KOPT-K1 (cell line): ENCODE results near the gene WDR49.

ENCODE experiments used
- H3K27ac ChIP-seq: fragments of 200-600 bp; sonication (generic); 2 replicates; pipeline ENCODE4 v1.5.1; 2016; ENCODE audit warnings: antibody characterized with exemption, mild to moderate bottlenecking, low read depth, low read length; ENCODE audit not compliant: poor library complexity, severe bottlenecking
- H3K36me3 ChIP-seq: fragments of 200-600 bp; sonication (generic); 2 replicates; pipeline ENCODE4 v1.5.1; 2017; ENCODE audit warnings: antibody characterized with exemption, mild to moderate bottlenecking, low read length, moderate library complexity; ENCODE audit not compliant: insufficient read depth
- H3K9me3 ChIP-seq: fragments of 200-600 bp; sonication (generic); 2 replicates; pipeline ENCODE4 v1.5.1; 2017; ENCODE audit warnings: antibody characterized with exemption, low read length, mild to moderate bottlenecking; ENCODE audit not compliant: insufficient read depth, poor library complexity, severe bottlenecking

The WDR49 gene

GRCh38 chr3:167572991-167573390 is 80.8 kb downstream of the WDR49 start:
- no peaks in the 10 kb centered on the region for H3K9me3 ChIP-seq
- no peak overlapping the region for H3K27ac ChIP-seq
- H3K36me3 ChIP-seq: no peaks in the 10 kb centered on the region

DNA sequence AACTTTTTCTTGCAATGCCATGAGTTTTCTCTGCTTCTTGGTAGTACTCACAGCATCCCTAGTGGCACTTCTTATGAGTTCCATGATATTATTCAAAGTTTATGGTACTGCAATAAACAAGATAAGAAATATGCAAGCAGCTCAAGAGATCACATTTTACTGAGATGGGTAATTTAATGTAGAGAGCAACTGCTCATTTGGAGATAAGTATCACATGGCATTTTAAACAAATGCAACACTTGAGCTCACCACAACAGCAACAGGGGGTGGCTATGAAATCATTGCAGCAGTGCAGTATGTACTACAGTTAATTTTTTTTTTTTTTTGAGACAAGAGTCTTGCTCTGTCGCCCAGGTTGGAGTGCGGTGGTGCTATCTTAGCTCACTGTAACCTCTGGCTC is 85.1 kb downstream of the WDR49 start:
- no peaks in the 10 kb centered on the region for H3K9me3 ChIP-seq
- H3K27ac ChIP-seq: no peak overlapping the region
- H3K36me3 ChIP-seq: no peaks in the 10 kb centered on the region

DNA sequence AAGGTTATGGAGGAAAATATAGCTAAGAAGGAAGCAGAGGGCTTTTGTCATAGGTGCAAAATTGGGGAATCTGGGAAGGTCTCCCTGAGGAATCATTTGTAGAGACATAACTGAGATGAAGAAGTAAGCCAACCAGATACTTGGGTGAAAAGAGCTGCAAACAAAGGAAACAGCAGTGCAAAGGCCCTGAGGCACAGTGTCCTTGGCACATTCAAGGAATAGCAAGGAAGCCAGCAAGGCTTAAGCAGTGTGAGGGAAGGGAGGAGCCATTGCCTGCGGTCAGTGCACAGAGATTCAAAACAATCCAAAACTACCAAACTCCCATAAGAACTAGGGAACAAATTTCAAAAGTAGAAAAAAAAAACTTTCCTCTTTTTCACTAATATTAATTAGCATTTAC is 88.3 kb downstream of the WDR49 start:
- H3K27ac ChIP-seq: no peak overlapping the region
- no peaks in the 10 kb centered on the region for H3K9me3 ChIP-seq
- H3K36me3 ChIP-seq: no peaks in the 10 kb centered on the region

DNA sequence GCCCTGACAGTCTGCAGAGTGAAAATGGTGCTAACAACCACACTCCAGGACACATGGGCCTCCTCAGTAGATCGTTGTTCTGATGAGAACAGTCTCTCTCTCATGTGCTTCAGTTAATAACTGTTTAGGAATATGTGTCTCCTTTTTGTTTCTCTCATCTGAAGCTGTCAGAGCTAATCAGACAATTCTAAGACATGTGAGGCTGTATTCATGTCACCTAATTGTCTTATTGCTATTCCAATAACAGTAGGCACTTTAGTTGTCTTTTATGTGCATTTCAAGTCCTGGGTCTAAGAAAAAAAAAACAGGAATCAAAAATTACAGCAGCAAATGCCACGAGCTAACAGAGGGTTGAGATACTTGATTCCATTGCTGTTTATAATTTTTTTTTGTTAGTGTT is 89.1 kb downstream of the WDR49 start:
- H3K9me3 ChIP-seq: no peaks in the 10 kb centered on the region
- H3K36me3 ChIP-seq: no peaks in the 10 kb centered on the region
- no peak overlapping the region for H3K27ac ChIP-seq

GRCh38 chr3:167559924-167560323 is 93.8 kb downstream of the WDR49 start:
- Histone ChIP-seq H3K9me3 (no peaks in the 10 kb centered on the region), H3K27ac (no peak overlapping the region), H3K36me3 (no peaks in the 10 kb centered on the region)

DNA sequence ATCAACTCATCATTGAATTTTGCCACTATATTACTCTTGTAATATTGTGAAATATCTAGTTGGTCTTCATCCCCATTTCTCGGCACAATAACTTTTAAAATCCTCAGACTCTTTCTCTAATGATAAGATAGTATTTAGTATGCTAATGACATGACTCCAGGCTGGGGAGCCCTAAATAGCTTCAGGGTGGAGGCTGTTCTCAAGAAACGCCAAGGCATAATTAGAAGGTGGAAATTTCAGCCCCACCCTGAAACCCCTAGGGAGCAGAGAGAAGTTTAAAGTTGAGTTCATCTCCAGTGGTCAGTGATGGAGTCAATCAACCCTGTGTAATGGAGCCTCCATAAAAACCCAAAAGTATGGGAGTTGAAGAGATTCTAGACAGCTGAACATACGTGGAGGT is 98.8 kb downstream of the WDR49 start:
- no peak overlapping the region for H3K27ac ChIP-seq
- no peaks in the 10 kb centered on the region for H3K9me3 ChIP-seq
- no peaks in the 10 kb centered on the region for H3K36me3 ChIP-seq

DNA sequence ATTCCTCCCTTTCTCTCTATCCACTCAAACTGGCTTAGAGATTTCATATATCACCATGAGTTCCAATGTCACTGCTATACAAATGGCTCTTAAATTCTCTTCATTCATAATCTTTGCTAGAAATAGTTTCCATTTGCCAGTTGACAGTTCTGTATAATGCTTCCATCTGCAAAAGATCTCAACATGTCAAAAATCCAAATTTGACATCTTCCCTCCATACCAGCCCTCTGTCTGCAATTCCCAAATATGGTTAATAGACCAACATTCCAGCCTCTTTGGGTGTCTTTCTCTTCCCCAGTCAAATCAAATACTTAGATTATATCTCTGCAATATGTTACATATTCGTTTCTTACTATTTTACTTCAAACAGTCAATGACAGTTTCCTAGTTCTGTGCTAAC is 115.7 kb downstream of the WDR49 start:
- Histone ChIP-seq H3K36me3 (no peaks in the 10 kb centered on the region), H3K9me3 (no peaks in the 10 kb centered on the region), H3K27ac (no peak overlapping the region)

GRCh38 chr3:167521006-167521355 is 132.8 kb downstream of the WDR49 start:
- Histone ChIP-seq H3K36me3 (no peaks in the 10 kb centered on the region), H3K9me3 (no peaks in the 10 kb centered on the region), H3K27ac (no peak overlapping the region)

GRCh38 chr3:167520266-167521005 is 133.3 kb downstream of the WDR49 start:
- Histone ChIP-seq H3K9me3 (no peaks in the 10 kb centered on the region), H3K36me3 (no peaks in the 10 kb centered on the region), H3K27ac (no peak overlapping the region)

DNA sequence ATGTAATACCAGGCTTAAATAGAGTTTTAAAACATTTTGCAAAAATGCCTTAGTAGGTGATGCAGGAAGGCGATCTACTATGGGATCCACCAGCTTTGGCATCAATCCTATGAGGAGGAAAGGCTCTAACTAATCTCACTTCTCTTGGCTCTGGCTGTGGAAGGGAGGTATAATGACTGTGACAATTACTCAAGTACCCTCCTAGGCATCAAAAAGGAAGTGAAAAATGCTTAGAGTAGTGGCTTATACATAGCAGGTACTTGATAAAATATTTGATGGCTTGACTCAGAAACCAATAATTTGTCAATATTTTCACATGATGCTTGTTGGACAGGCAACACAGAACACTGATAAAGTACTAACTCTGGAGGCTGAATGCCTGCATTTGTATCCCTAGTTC is 145.8 kb downstream of the WDR49 start:
- H3K36me3 ChIP-seq: no peaks in the 10 kb centered on the region
- H3K27ac ChIP-seq: no peak overlapping the region
- H3K9me3 ChIP-seq: no peaks in the 10 kb centered on the region

- Histone ChIP-seq H3K36me3 (no peaks in the 10 kb centered on the region), H3K27ac (no peak overlapping the region), H3K9me3 (no peaks in the 10 kb centered on the region)
Observed at GRCh38 chr3:167502401-167502800, 151.3 kb downstream of the WDR49 start.

DNA sequence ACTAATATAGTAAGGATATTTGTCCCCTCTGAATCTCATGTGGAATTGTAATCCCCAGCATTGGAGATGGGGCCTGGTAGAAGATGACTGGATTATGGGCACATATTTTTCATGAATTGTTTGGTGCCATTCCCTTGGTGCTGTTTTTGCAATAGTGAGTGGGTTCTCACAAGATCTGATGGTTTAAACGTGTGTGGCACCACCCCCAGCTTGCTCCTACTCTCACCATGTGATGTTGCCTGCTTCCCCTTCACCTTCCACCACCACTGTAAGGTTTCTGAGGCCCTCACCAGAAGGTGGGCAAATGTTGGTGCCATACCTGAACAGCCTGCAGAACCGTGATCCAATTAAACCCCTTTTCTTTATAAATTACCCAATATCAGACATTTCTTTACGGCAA is 151.8 kb downstream of the WDR49 start:
- no peaks in the 10 kb centered on the region for H3K9me3 ChIP-seq
- H3K27ac ChIP-seq: no peak overlapping the region
- H3K36me3 ChIP-seq: no peaks in the 10 kb centered on the region

GRCh38 chr3:167497903-167498302 is 155.8 kb downstream of the WDR49 start:
- Histone ChIP-seq H3K27ac (no peak overlapping the region), H3K9me3 (no peaks in the 10 kb centered on the region), H3K36me3 (no peaks in the 10 kb centered on the region)

GRCh38 chr3:167493244-167493643 is 160.5 kb downstream of the WDR49 start:
- Histone ChIP-seq H3K36me3 (no peaks in the 10 kb centered on the region), H3K9me3 (no peaks in the 10 kb centered on the region), H3K27ac (no peak overlapping the region)

GRCh38 chr3:167491621-167492020 is 162.1 kb downstream of the WDR49 start:
- Histone ChIP-seq H3K9me3 (no peaks in the 10 kb centered on the region), H3K36me3 (no peaks in the 10 kb centered on the region), H3K27ac (no peak overlapping the region)

DNA sequence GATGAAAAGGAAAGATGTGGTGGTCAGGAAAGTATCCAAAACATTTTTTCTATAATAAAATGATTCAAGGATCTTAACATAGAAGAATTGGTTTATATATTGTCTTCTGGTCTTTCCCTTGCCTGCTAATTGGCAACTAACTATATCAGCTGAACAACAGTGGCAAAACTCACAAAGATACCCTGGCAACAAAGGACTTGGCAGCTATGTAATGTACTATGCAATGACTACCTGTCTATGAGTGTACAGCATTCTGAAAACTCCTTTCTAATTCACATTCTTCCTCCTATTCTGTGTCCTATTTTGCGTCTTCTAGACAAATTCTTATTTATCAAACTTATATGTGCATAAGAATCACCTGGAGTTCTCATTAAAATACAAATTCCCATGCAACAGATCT is 164.2 kb downstream of the WDR49 start:
- Histone ChIP-seq H3K9me3 (no peaks in the 10 kb centered on the region), H3K27ac (no peak overlapping the region), H3K36me3 (no peaks in the 10 kb centered on the region)
